Measurements from ENCODE around the gene PARVB.

DNA sequence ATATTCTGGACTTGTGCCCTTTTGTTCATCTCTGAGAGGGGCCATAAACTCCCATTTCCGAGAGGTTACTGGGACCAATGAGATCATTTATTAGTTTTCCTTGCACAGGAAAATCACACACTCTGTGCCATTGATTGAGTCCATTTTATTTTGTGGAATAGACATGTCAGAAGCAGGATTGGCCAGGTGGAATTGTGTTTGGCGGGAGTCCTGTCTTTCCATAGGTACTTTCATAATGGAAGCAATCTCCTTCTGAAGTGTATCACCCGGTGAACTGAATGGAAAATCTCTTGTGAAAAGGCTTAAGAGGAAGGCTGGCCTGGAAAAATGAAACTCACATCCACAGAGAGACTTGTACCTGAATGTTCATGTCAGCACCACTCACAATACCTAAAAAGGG is 93.6 kb downstream of the PARVB start:
- TF ChIP-seq, protein P1, sequence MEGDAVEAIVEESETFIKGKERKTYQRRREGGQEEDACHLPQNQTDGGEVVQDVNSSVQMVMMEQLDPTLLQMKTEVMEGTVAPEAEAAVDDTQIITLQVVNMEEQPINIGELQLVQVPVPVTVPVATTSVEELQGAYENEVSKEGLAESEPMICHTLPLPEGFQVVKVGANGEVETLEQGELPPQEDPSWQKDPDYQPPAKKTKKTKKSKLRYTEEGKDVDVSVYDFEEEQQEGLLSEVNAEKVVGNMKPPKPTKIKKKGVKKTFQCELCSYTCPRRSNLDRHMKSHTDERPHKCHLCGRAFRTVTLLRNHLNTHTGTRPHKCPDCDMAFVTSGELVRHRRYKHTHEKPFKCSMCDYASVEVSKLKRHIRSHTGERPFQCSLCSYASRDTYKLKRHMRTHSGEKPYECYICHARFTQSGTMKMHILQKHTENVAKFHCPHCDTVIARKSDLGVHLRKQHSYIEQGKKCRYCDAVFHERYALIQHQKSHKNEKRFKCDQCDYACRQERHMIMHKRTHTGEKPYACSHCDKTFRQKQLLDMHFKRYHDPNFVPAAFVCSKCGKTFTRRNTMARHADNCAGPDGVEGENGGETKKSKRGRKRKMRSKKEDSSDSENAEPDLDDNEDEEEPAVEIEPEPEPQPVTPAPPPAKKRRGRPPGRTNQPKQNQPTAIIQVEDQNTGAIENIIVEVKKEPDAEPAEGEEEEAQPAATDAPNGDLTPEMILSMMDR (IDR thresholded peaks at IDR 0.05), result no peak
- no peak for TF ChIP-seq POLR2A (IDR thresholded peaks at IDR 0.05)
